Stimulated activated CD8-positive, alpha-beta memory T cell treated with anti-CD3 and anti-CD28 coated beads, Interleukin-7, amount 100 ng/mL, for 48 hours (primary cell): ENCODE data around the gene FAM168A.
A peak's percentile ranks its signal among the peaks of the same experiment; 100 is the strongest.

ENCODE experiments used
- DNase-seq, 2 donors: peaks; one replicate each; pipeline ENCODE4 v3.0.0-alpha.2; 2020; ENCODE audit warnings: low read depth in 1 of 2; ENCODE audit errors: extremely low read depth in 1 of 2

The FAM168A gene

DNA sequence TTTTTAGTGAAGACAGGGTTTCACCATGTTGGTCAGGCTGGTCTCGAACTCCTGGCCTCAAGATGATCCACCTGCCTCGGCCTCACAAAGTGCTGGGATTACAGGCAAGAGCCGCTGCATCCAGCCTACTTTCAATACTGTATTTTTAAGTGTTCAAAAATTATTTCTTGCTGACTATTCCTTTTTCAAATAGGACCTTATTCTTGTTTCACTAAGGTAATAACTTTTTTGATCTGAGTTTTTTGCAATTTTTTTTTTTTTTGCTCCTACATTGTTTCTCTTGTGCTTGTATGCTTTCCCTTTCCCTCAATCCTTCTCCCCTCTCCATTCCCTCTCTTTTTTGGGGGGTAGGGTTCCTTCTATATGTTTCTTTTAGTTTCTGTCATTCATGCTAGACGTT lies 73.1 kb downstream of the FAM168A start:
- no peak for DNase-seq

DNA sequence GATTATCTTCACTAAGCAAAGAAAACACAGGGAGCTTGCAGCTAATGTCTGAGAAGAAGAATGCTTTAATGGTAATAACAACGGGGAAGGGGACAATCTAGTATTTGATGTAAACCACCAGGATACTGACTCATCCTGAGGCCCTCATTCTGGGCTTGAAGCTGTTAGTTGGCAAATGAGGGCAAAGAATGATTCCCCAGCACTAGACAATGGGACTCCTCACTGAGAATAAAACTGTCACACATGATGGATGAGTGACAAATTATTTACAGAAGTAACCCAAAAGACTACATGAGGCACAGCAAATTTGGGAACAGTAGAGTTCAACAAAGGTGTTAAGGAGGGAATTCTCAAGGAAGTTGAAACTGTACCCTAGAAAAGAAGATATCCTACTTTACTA lies 76.3 kb downstream of the FAM168A start:
- peak in 1 of 2 donors; percentile 14 for DNase-seq

DNA sequence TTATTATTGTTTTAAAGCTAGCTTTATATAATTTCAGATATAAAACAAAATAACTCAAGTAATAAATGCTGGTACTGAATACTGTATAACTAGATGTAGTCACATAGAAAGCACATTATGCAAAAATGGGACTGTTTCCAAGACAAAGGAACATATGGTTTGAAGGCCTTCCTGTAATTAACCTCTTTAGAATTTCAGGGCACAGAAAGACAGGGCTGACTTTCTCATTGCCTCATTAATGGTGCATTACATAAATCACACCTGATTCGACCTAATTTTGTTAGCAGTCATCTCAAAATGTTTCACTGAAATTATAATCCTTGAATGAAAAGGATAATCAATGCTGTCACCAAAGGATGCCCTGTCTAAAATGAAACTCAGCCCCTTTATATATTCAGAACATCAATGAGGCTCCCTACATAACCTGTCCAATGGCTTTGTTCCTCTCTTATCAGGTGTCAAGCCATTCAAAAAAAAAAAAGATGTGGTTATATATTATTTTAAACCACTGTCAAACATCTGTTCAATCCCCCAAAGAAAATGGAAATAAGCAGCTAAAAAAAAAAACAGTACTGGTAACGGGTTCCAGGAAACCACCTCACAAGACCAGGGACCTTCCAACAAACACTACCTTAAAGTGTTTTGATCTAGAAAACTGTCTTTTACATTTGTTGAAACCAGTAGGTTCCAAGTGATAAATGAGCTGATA lies 77.4 kb downstream of the FAM168A start:
- DNase-seq, result no peak

DNA sequence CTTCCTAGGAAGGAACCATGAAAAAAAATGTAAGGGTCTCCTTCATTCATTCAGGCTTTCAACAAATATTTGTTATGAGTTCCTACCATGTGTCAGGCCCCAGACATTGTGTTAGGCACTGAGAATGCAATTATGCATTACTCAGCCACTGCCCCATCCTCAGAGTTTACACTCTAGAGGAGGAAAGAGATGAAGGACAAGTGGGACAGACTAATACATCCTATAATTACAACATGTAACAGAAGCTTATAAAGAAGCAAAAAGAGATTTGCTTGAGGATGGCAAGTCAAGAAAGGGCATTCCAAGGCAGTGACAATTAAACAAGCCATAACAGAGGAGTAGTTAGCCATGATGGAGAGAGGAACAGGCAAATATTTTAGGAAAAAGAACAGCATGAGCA lies 78.6 kb downstream of the FAM168A start:
- no peak for DNase-seq

DNA sequence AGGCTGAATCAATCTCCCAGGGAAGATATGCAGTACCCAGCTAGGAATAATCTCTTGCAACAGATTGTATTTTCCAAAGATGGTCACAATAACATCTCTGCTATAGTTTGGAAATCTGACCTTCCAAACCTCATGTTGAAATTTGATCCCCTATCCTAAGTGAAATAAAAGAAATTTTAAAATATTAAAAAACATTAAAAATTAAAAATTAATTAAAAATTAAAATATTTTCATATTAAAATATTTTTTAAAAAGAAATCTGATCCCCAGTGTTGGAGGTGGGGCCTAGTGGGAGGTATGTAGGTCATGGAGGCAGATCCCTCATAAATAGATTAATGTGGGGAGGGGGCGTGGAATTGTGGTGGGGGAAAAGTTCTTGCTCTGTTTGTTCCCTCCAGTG lies 79.7 kb downstream of the FAM168A start:
- no peak for DNase-seq

DNA sequence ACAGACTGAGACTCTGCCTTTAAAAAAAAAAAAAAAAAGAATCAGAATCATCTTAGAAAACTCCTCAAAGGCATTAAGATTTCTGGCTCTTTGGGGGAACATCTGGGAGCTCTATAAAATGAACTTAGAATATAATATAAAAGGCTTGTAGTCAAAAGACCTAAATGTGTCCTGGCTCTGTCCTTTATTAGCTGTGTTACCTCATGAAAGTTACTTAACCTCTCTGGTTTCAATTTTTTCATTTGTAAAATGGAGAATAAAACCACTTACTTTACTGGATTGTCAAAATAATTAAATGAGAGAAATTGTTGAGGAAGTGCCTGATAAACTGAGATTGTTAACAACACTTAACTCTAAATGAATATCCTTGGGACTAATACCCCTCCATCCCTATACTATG lies 81.8 kb downstream of the FAM168A start:
- DNase-seq, result no peak

DNA sequence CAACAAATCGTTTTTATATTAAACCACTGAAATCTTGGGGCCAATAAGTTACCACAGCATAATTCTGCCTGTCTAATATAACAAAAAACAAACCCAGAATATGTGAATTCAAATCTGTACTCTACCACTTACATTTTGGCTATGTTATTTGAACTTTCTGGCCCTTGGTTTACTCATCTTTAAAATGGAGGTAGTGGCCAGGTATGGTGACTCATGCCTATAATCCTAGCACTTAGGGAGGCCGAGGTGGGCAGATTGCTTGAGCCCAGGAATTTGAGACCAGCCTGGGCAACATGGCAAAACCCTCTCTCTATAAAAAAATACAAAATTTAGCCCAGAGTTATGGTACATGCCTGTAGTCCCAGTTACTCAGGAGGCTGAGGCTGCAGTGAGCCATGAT lies 84.2 kb downstream of the FAM168A start:
- no peak for DNase-seq

DNA sequence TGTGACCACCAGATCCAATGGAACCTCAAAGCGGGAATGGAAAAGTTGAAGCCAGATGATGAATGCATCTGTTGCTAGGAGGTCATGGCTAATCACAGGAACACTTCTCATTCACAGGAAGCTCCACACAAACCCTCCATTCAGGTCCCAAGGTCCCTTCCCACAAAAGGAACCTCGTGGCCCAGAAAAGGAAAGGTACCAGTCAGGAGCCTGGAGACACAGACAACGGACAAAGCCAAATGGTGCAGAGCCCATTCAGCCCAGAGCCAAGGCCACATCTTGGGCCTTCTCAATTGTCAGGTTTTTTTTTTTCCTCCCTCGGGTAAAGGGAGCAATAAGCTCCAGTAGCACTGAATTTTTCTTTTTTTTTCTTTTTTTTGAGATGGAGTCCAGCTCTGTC lies 87.0 kb downstream of the FAM168A start:
- no peak for DNase-seq

DNA sequence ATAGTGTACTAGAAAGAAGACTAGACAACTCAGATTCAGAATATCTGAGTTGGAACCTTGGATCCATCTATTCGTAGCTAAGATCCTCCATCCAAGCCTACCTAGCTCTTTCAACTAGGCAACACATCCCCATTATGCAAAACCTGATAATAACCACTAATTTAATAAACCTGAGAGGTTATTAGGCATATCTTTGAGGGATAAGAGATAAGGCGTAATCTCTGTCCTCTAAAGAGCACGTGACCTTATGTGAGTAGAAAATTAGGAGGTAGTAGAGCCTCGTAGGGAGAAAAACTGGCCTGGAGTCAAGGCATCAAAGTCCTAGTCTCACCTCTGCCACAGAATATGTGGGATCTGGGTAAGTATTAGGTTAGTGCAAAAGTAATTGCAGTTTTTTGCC lies 87.8 kb downstream of the FAM168A start:
- no peak for DNase-seq

DNA sequence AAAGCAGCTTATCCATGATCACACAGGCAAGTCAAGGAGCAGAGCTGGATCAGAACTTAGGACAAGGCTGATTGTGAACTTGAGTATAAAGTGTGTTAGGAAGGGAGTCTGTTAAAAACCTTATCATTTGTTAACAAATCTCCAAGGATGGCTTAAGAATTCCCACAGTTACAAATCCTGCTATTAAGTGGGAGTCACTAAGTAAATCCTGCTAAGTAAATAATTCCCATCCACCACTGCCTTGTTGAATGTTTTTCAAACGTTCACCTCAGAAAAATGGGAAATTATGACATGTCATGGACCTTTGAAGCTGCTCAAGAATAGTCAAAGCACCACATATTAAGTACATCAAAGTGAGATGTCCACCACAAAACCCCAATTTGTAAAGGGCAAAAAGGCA lies 88.7 kb downstream of the FAM168A start:
- DNase-seq, result no peak

DNA sequence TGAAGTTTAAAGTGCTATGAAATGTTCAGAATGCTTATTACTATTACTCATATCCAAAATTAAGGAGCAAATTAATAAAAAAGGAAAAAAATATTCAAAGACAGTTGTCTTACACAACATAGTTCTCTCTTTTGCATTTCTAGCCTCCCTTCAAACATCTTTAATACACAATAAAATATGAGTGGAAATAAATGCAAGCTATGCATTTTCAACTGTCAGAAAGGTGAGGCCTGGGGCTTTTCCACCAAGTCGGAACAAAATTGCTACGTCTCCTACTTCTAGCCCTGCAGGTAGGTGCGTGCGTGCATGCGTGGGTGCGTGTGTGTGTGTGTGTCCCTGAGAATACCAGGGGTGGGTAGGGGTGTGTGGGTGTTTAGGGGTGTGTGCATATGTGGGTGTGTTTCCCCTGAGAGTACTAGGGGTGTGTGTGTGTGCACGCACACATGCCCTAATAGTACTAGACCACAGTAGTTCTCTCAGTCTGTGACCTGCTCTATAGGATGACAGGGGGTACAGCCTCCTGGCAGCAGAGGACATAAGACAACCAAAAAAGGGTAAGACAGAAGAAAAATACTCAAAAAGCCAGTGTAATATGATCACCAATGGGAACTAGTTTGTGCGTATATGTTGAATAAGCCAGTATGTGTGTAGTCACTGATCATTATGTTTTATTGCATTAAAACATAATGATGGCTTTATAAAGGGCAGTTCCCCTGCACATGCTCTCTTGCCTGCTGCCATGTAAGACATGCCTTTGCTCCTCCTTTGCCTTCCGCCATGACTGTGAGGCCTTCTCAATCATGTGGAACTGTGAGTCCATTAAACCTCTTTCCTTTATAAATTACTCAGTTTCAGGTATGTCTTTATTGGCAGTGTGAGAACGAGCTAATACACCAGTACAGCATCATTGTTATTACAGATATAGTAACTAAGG lies 89.4 kb downstream of the FAM168A start:
- DNase-seq, result no peak

DNA sequence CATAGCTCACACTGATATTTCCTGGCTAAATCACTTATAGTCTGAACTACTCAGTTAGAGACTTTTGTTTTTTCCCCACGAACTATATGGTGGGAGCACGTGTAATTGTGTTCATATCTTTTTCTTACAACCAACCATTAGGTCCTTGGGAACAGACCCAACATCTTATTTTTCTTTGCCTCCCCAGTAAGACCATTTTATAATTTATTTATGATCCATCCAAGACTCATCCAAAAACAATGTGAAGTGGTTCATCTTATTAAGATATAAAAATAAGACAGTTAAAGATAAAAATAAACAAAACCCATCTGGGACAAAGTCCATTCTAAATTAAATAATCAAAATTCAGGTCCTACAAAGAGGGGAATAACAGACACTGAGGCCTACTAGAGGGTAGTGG lies 90.8 kb downstream of the FAM168A start:
- no peak for DNase-seq

DNA sequence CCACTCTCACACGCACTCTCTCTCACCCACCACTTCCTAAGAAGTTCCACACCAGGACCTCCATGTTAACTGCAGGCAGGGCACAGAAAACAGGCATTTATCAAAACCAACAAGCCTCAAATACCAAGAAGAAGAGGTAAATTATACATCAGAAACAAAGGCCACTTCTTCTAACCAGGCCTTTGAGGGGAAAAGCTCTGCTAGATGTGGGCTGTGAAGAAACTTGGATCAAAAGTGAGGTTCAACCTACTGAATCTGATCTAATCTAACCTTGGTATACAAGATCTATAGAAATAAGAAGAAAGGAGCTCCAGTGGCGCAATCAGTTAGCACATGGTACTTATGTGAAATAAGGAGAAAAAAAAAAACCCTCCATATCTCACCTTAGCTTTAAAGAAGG lies 91.9 kb downstream of the FAM168A start:
- DNase-seq, result no peak

DNA sequence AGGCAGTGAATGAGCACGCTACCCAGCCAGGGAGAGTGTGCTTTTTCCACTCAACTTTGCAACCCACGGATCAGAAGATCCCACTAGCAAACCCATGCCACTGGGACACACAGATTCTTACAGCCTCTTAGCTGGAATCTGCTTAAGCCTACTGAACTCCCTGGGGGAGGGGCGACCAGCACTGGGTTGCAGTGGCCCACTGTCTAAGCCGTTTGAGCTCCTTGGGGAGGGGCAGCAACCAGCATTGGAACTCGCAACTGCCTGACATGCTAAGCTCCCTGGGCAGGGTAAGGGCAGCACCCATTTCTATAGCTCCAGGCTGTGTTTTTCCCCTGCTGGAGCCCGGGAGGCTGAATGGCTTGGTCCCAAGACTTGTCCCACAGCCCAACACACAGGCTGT lies 99.6 kb downstream of the FAM168A start:
- DNase-seq, result no peak

DNA sequence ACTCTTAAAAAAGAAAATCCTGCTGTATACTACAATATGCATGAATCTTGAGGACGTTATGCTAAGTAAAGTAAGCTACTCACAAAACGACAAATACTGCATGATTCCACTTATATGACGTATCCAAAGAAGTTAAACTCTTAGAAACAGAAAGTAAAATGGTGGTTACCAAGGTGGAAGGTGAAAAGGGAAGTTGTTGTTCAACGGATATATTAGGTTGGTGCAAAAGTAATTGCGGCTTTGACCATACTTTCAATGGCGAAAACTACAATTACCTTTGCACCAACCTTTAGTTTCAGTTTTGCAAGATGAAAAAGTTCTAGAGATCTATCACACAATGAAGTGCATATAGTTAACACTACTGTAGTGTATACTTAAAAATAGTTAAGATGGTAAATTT lies 101.8 kb downstream of the FAM168A start:
- no peak for DNase-seq

DNA sequence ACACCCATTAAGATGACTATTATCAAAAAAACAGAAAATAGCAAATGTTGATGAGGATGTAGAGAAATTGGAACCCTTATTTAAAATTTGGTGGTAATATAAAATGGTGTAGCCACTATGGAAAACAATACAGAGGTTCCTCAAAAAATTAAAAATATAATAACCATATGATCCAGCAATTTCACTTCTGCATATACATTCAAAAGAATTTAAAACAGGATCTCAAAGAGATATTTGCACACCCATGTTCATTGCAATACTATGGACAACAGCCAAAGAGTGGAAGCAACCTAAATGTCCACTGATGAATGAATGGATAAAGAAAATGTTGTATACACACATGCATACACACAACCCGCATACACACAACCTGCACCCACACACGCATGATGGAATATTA lies 102.2 kb downstream of the FAM168A start:
- no peak for DNase-seq

DNA sequence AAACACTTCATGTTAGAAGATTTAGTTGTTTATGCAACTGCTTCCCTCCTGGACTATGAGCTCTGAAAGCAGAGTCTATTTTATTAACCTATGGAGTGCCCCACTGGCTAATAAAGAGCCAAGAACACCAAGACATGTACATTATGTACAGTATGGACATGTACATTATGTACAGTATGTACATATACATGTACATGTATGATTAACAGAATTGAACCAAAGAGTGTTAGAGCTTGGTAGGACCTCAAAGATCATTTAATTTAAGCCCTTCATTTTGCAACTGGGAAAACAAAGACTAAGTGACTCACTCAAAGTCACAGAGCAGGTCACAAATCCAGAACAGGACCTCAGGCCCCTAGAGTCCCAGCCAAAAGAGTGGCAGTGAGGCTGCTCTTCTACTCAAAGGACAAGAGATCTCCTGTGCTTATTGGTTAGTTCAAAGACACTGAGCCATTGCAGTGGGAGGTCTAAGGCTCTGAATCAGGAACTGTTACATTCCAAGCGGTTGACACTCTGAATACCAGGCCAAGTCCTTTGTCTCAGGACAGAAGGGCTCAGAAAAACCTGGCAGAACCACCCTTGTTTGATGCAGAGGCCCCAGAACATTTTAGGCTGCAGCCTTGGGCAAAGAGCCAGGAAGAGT lies 103.8 kb downstream of the FAM168A start:
- DNase-seq, result no peak

DNA sequence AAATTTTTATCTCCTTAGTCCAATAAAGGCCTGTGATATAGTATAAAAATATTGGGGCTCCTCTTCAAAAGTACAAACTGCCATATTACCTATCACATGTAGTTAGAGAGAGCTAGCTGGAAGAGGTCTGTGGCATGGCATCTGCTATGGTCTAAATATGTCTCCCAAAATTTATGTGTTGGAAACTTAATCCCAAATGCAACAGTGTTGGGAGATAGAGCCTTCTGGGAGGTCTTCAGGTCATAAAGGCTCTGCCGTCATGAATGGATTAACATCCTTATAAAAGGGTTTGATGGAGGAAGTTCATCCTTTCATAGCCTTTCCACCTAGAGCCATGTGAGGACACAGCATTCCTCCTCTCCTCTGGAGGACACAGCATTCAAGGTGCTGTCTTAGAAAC lies 116.3 kb downstream of the FAM168A start:
- no peak for DNase-seq

DNA sequence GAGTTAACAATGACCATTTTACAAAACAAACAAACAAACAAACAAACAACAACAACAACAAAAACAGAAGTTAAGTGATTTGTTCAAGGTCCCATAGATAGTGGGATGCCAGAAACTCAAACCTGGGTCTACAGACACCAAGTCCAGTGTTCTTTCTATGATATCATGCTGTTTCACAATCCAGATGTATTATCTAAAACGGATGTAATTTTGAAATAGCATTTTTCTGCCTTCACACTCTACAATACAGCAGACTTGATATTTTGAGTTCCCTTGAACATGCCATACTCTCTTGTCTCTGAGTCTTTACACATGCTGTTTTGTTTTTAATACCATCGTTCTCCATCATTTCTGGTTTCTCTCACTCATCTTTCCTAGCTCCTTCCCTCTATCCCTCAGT lies 117.2 kb downstream of the FAM168A start:
- DNase-seq, result no peak

DNA sequence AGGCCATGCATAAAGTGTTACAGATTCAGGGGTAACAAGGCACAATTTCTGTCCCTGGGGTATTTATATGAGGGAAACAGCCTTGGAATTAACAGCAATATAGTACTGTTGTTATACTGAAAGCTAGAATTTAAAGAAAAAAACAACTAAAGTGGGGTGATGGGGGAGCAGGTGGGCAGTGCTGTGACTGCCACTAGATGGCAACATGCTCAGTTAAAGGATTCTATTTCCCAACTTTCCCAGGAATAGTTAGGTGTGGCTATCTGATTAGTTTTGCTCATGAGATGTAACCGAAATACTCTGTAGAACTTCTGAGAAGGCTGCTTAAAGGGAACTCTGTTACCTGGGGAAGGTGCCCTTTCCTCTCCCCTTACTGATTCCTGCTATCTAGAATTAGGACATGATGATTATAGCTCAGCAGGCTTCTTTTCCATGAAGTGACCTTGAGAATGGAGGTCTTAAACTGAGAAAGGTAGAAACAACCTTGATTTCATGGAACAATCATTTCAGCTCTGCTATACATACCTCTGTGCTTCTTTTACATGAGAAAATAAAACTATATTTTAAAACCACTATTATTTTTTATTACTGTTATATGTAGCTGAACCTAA lies 119.1 kb downstream of the FAM168A start:
- no peak for DNase-seq

DNA sequence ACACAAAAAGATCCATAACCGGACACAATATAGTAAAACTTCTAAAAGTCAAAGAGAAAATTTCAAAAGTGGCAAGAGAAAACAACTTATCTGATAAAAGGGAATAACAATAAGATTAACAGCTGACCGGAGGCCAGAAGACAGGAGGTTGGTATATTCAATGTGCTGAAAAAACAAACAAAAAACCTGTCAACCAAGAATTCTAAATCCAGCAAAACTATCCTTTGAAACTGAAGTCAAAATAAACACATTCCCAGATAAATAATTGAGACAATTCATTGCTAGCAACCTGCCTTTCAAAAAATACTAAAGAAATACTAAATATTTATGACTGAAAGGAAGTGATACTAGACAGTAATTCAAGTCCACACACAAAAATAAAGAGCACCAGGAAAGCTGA lies 120.4 kb downstream of the FAM168A start:
- no peak for DNase-seq
